GM12891 (cell line): Measurements from ENCODE around the gene CELA2B.

Source experiments
- POLR2A ChIP-seq: IDR thresholded peaks from 2 replicates; pipeline ENCODE4 v1.6.1; 2011; ENCODE audit warnings: low read depth, low read length, control low read depth
- TAF1 ChIP-seq: IDR thresholded peaks from 2 replicates; pipeline ENCODE4 v1.6.1; 2011; ENCODE audit warnings: low read depth, low read length, control low read depth

GRCh38 chr1:15445390-15446122 is 30.3 kb upstream of the CELA2B start:
- TF ChIP-seq POLR2A (no peak), TAF1 (no peak)
